ENCODE measurements around the gene HBM. TPM values are rescaled to one million over a fixed set of nuclear protein-coding genes. Genes with fewer than 3 reads are reported as not detected.
"Not testable (repeated sequence)": the region's sequence is repeated elsewhere in the genome, so short reads cannot be mapped to it uniquely, and the experiment has no call there.

HBM gene
- total and polyA plus RNA-seq, 9 donors = 0.78 to 0.92 TPM; not detected in 7

- intact Hi-C loops (cut with DNase I) = no loop called here
- no peaks in the 10 kb centered on the region for H3K4me1 ChIP-seq (ENCODE audit: insufficient read depth)
- 90 to 92% (median 91%) methylated on average over 14 to 15 of the region's 15 CpGs for WGBS, 3 donors
- H3K27ac ChIP-seq = no peak overlapping the region
- DNase-seq = no peak
- H3K27me3 ChIP-seq = no peaks in the 10 kb centered on the region
- no peaks in the 10 kb centered on the region for H3K9me3 ChIP-seq
- TF ChIP-seq CTCF (IDR thresholded peaks at IDR 0.05) = no peak
- TF ChIP-seq POLR2A (IDR thresholded peaks at IDR 0.05) = no peak
- no peak for TF ChIP-seq EP300 (IDR thresholded peaks at IDR 0.05)
- no peak overlapping the region for H3K4me3 ChIP-seq
- H3K36me3 ChIP-seq = no peaks in the 10 kb centered on the region
These were observed 27.7 kb downstream of the HBM start for GRCh38 chr16:193441-193840.

- 92 to 94% (median 92%) methylated on average over 6 of the region's 6 CpGs for WGBS, 3 donors
- no peak overlapping the region for H3K27ac ChIP-seq
- H3K36me3 ChIP-seq = no peaks in the 10 kb centered on the region
- no peak for TF ChIP-seq POLR2A (IDR thresholded peaks at IDR 0.05)
- no peak for TF ChIP-seq CTCF (IDR thresholded peaks at IDR 0.05)
- no peak for TF ChIP-seq EP300 (IDR thresholded peaks at IDR 0.05)
- H3K27me3 ChIP-seq = no peaks in the 10 kb centered on the region
- no peaks in the 10 kb centered on the region for H3K4me1 ChIP-seq (ENCODE audit: insufficient read depth)
- DNase-seq = no peak
- H3K4me3 ChIP-seq = no peak overlapping the region
- no peaks in the 10 kb centered on the region for H3K9me3 ChIP-seq
- intact Hi-C loops (cut with DNase I) = no loop called here
These were observed 28.7 kb downstream of the HBM start for GRCh38 chr16:194516-194915.

- no peaks in the 10 kb centered on the region for H3K27me3 ChIP-seq
- TF ChIP-seq CTCF (IDR thresholded peaks at IDR 0.05) = no peak
- TF ChIP-seq EP300 (IDR thresholded peaks at IDR 0.05) = no peak
- no peak for TF ChIP-seq POLR2A (IDR thresholded peaks at IDR 0.05)
- no peaks in the 10 kb centered on the region for H3K9me3 ChIP-seq
- intact Hi-C loops (cut with DNase I) = no loop called here
- no peak overlapping the region for H3K27ac ChIP-seq
- no peaks in the 10 kb centered on the region for H3K36me3 ChIP-seq
- WGBS, 3 donors = 86 to 95% (median 90%) methylated on average over 5 of the region's 5 CpGs
- no peaks in the 10 kb centered on the region for H3K4me1 ChIP-seq (ENCODE audit: insufficient read depth)
- no peak for DNase-seq
- no peak overlapping the region for H3K4me3 ChIP-seq
These were observed 34.6 kb downstream of the HBM start for GRCh38 chr16:200388-200787.

GRCh38 chr16:203246-203645 is 37.5 kb downstream of the HBM start:
- TF ChIP-seq POLR2A (IDR thresholded peaks at IDR 0.05) = no peak
- TF ChIP-seq EP300 (IDR thresholded peaks at IDR 0.05) = no peak
- no peaks in the 10 kb centered on the region for H3K9me3 ChIP-seq
- DNase-seq = no peak
- H3K4me1 ChIP-seq (ENCODE audit: insufficient read depth) = no peaks in the 10 kb centered on the region
- intact Hi-C loops (cut with DNase I) = no loop called here
- H3K27ac ChIP-seq = no peak overlapping the region
- no peak overlapping the region for H3K4me3 ChIP-seq
- WGBS, 3 donors = 94 to 98% (median 96%) methylated on average over 4 of the region's 4 CpGs
- H3K27me3 ChIP-seq = no peaks in the 10 kb centered on the region
- no peaks in the 10 kb centered on the region for H3K36me3 ChIP-seq

- H3K36me3 ChIP-seq = not testable (repeated sequence)
These were observed 38.3 kb downstream of the HBM start for GRCh38 chr16:204046-204445.

GRCh38 chr16:209359-209758 is 43.6 kb downstream of the HBM start:
- not testable (repeated sequence) for H3K36me3 ChIP-seq

More at GRCh38 chr16:204046-204445, 38.3 kb downstream of the HBM start:
- H3K4me1 ChIP-seq (ENCODE audit: insufficient read depth); H3K27me3 ChIP-seq; DNase-seq; H3K9me3 ChIP-seq; H3K27ac ChIP-seq; H3K4me3 ChIP-seq; intact Hi-C loops (cut with DNase I): not testable (repeated sequence)
- WGBS, 3 donors = 88 to 95% (median 91%) methylated on average over 9 of the region's 9 CpGs

GRCh38 chr16:211631-212180 is 45.9 kb downstream of the HBM start:
- H3K4me3 ChIP-seq; DNase-seq; intact Hi-C loops (cut with DNase I); H3K27ac ChIP-seq; H3K36me3 ChIP-seq; H3K9me3 ChIP-seq; H3K4me1 ChIP-seq (ENCODE audit: insufficient read depth); H3K27me3 ChIP-seq: not testable (repeated sequence)
- WGBS, 3 donors = 85 to 90% (median 87%) methylated on average over 14 of the region's 14 CpGs

More at GRCh38 chr16:209359-209758, 43.6 kb downstream of the HBM start:
- H3K27me3 ChIP-seq; H3K9me3 ChIP-seq; DNase-seq; H3K4me1 ChIP-seq (ENCODE audit: insufficient read depth); intact Hi-C loops (cut with DNase I); H3K4me3 ChIP-seq; H3K27ac ChIP-seq: not testable (repeated sequence)
- 81 to 88% (median 86%) methylated on average over 4 of the region's 4 CpGs for WGBS, 3 donors
